ENCODE results near the gene XYLT1.
"Not testable (repeated sequence)": the region's sequence is repeated elsewhere in the genome, so short reads cannot be mapped to it uniquely, and the experiment has no call there.

The XYLT1 gene

DNA sequence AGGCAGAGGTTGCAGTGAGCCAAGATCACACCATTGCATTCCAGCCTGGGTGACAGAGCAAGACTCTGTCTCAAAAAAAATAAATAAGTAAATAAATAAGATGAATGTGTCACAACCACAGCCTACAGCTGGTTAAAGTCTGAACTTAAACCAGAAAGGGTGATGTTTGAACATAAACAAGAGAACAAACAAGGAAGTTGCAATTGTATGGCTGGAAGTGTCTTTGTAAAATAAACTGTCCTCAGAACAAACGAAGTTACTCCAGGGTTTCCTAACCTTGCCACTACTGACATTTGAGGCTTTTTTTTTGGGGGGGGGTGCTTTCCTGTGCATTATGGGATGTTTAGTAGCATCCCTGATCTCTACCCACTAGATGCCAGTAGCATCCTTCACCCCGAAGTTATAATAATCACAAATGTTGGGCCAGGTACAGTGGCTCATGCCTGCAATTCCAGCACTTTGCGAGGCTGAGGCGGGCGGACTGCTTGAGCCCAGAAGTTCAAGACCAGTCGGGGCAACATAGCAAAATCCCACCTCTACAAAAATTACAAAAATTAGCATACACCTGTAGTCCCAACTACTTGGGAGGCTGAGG, 119.2 kb downstream of the XYLT1 start:
- no peak for DNase-seq

DNA sequence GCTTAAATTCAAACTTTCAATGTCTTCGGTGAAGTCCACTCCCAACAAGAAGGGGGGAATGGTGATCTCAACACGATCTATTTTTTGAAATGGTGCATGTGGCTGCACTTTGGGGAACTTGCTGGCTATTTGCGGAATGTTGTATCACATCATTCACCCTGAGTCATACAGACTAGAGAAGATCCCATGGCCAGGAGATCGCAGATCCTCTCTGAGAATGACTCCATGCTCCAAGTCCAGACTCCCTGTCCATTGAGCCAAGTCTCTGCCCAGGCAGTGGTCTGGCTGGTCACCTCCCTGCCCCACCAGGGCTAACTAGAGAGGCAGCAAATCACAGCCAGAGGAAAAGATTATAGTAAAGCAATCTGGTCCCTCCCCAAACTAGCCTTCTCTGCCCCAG, 120.6 kb downstream of the XYLT1 start:
- no peak for DNase-seq

DNA sequence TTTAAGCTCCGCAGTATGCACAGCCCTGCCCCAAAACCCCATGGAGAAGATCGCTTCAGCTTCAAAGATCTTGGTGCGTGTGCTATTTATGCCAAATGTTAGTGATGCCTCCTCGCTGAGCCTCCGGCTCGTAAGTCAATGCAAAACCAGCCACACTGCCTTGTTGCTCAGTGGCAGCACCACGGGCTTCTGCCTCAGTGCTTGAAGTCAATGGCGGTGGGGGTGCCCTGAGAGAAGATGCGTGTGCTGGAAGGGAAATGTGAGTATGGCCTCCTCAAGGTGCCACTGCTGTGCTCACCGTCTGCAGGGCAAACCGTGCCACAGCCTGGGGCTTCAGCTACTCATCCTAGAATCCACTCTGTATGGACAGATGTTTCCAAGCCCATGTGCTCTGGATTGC, 121.9 kb downstream of the XYLT1 start:
- DNase-seq: no peak

DNA sequence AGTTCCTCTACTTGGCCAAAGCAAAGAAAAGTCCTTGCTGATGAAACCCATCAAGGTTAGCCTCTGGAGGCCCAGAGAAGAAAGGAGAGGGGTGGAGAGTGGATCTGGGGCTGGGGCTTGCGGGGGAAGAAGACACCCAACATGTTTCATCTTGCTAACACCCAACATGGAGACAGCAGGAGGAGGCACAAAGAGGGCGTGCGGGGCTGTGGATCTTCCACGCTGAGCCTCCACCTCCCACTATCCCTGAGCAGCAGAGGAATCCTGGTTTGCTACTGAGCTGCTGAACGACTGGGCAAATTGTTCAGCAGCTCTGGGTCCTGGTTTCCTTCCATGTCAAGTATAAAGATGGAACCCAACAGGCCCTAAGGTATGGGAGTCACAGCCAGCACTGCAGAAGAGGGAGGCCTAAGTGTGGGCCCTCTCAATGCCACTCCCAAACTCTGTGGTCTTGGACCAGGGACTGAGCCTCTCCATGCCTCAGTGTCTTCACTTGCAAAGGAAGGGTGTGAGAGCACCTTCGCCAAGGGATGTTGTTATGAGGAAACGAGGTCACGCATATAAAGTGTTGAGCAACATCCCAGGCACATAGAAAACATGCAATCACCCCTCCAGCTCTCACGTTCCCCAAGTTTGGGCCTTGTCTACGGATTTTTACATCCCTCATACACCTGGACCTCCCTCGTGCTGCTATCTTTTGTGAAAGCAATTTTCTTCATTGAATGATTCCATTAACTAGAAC, 122.5 kb downstream of the XYLT1 start:
- no peak for DNase-seq

DNA sequence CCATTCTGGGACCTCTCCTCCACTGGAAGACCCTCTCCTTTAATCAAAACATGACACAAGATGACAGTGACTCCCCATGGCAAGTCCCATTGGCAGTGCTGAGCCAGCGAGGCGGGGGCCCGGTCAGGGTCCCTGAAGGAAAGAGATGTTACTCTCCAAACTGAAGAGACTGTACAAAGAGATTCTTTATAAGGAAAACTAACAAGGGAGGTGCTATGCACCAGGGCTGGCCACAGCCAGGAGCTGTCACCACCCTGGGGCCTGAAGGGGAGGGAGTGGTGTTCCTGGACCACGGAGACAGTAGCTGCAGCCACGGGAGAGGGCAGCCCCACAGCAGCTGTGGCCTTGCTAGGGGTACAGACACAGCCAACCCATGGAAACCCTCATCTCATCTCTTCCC, 123.1 kb downstream of the XYLT1 start:
- no peak for DNase-seq

DNA sequence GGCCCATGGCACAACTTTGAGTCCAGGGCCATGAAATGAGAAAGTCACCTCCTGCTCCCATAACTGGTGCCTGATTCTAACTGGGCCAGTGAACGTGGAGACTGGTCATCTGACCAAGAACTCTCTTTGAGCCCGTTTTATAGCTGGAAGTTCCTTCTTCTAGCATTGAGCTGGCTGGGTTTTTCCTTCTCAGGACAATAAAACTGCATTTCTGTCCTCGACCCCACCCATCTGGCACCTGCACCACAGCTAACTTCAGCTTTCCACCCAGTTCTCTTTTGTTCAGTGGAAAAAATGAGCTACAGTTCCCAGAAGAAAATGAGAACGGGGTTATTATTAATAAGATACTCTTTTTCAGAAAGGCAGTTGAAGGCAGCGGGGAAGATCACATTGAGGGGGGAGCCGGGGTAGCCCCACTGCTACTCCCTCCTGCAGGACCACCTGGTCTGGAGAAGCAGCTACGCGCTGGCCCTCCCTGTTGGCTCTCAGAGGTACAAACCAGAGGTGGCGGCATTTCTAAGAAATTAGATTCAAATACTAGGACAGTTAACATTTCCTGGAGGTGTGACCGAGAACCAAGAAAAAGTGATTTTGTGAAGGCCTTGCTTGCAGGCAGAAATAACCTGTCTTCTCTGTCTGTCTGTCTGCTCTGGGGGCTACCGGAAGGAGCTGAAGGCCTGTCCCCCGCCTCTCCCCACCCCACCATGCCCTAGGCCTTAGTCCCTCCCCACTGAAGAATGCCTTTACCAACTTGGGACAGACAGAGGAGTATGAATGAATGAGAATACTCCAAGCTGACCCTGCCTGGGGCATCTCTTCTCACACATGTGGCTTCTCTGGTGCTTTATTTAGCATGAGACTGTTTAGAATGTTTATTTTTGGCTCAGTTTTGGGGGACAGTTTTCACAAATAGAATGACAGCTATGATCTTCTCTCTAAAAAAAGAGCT, 123.9 kb downstream of the XYLT1 start:
- no peak for DNase-seq

DNA sequence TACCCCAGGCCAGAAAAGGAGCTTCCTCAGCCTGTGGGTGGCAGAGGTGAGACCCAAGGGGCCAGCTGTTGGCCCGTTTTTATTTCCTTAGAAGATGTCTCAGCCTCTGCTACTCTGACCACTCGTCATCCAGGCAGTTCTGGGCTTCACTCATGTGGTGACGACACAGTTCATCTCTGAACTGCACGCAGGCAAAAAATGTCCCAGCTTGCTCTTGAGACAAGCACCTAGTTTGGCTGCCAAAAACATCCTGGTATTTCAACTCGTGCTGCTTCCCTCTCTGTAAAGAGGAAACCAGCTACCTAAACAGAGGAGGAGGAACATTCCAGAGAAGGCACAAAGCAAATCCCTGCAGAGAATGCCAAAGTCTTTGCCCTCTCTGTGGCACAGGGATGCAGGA, 125.7 kb downstream of the XYLT1 start:
- no peak for DNase-seq

DNA sequence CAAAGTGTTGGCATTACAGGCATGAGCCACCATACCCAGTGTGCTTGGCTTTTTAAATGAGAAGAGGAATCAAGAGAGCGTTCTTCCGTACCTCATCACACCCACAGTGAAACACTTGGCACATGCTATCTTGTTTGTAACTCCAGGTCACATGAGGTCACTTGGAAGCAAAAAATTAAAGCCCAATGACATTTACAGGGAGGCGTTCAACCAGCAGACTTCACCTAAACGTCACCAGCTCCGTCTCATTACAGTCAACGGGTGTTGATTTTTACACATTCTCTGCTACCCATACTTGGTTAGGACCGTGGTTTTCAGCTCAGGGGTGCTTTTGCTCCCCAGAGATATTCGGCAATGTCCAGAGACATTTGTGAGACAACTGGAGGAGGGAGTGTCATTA, 127.0 kb downstream of the XYLT1 start:
- DNase-seq: no peak

DNA sequence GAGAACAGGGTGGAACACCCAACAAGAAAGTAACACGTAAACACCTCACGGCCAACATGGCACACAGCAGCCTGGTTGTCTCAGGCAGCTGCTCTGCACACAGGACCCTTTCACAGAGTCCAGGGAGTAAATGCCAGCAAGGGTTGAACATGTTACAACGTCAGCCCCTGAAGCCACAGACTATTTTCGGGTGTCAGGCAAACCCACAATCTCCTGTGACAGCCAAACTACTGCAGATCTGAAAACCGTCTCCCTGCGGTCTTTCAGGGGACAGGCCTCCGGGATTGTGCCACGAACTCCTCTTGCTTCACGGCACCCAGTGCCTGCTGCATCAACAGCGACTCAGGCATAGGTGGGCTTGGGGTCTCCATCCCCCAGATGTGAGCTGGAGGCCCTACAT, 127.7 kb downstream of the XYLT1 start:
- no peak for DNase-seq

DNA sequence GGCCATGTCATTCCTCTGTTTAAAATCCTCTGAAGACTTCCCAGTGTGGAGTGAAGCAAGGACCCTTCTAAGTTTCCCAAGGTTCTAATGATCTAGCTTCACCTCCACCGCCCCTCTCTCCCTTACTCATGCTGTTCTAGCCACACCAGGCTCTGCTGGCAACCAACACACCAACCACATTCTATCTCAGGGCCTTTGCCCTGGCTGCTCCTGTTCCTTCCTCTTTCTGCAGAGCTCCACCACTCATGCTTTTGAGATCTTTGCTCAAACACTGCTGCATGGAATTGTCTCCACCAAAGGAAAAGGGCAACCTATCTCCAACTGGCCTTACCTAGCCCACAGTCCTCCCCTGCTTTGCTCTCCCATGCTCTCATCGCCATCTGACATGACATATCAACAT, 128.7 kb downstream of the XYLT1 start:
- DNase-seq: no peak

DNA sequence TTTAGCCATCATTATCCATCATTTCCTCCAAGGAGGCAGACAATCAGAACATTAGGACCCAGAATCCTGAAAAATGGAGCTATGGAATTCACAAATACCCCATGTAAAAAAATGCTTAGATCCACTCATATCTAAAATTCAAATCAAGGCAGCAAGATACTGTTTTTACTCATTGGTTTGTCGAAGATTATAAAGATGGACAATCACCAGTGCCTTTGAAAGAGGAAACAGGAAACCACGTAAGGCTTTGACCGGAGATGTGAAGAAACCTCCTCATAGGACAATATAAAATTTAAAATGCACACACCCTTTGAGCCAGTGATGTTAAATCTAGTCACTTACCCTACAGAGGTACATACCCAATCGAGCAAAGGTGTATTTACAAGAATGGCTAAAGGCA, 130.0 kb downstream of the XYLT1 start:
- no peak for DNase-seq

DNA sequence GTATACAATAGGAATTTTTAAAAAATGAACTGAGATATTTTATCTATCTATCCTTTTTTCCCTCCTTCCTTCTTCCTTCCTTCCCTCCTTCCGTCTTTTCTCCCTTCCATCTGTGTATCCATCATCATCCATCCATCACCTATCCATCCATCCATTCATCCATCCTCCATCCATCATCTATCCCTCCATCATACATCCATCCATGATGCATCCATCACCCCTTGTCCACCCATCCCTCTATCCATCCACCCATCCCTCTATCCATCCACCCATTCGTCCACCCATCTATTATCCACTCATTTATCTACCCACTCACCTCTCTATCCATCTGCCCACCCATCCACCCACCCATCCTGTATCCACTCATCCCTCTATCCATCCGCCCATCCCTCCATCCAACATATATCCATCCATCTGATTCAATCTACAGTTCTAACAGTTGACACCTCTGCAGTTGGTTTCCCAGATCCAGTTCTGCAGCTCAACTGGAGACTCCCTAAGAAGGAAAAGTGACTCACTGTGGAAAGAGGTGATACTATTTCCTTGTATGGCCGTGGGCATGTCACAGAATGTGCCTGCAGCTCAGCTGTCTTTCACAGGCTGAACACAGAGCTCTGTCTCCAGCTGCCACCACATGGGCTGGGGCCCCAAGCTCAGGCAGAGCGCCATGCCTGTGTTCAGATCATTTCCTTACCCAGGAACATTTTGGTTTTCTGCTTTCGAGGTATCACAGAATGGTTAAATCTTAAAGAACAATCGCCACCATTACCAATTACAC, 130.8 kb downstream of the XYLT1 start:
- DNase-seq: no peak

DNA sequence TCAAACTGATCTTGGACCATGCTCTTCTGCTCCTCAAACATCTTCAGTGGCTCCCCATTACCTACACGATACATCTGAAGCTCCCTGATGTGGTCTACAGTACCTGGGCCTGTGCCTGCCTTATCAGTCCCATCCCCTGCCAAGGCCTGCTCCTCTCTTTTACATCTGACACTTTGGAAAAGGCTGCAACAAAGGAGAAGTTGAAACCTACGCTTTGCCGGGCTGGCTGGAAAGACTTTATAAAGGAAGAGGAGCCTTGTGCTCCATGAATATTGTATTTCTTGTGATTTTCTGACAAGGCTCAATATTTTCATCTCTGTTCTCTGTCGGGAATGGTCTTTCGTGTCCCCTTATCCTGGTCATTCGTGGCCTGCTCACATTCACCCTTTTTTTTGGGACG, 132.5 kb downstream of the XYLT1 start:
- DNase-seq: no peak

DNA sequence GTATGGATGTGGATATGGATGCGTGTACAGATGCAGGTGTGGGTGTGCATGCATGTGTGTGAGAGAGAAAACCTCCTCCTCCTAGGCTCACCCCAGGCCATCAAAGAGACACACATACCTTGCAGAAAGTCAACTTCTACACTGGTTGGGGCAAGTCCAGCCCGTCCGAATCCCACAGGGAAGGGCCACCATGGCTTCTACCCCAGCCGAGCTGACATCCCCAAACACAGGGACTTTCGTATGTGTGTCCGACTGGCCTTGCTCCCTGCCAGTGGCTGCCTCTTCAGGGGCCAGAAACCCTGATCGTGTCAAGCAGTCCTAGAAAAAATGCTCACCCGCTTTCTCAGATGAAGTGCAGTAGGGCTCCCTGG, 134.2 kb downstream of the XYLT1 start:
- no peak for DNase-seq

DNA sequence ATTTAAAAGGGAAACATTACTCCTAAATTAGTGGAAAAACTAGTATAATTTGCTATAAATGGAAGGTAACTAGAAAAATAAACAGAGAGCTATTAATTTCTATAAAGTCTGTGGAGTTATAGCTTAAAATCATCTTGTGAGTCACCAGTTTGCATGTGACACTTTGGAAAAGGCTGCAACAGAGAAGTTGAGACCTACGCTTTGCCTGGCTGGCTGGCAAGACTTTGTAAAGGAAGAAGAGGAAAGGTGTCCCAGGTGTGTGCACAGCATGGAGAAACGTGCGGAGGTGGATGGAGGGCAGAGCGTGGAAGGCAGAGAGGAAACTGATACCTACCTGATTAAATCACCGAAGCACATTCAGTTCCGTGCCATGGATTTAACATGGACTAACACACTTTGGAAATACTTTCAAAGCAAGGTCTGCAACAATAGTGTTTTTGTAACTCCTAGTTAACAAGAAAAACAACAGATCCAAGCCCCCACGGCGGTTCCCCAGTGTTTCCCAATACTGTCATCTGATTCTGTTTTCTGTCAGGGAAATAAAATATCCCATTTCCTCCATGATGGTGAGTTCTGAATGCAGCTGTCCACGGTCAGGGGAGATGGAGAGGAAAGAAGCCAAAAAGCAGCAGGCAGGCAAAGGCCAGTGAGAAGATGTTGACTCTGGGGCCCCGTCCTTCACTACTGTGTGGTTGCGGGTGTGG, 134.8 kb downstream of the XYLT1 start:
- no peak for DNase-seq

DNA sequence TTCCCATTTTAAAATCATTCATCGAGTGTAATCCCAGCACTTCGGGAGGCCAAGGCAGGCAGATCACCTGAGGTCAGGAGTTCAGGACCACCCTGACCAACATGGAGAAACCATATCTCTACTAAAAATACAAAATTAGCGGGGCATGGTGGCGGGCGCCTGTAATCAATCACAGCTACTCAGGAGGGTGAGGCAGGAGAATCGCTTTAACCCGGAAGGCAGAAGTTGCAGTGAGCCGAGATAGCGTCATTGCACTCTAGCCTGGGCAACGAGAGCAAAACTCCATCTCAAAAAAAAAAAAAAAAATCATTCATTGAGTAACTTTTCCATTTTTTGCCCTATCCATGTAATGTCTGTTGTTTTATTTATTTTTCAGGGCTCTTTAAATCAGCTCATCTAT, 135.4 kb downstream of the XYLT1 start:
- DNase-seq: not testable (repeated sequence)

DNA sequence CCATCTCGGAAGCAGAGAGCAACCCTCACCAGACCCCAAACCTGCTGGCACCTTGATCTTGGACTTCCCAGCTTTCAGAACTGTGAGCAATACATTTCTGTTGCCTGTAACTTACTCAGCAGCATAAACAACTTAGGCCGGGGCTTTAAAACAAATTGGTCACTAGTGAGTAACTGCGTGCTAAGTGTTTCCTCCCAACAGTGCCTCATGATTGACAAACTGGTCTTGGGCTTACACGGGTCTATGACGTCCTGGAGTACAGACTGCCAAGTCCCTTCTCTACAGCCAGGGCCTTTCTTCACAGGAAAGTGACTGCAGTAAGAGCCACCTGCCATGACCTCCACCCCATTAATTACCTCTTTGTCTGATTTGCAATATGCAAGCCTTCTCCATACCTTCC, 136.7 kb downstream of the XYLT1 start:
- DNase-seq: no peak

DNA sequence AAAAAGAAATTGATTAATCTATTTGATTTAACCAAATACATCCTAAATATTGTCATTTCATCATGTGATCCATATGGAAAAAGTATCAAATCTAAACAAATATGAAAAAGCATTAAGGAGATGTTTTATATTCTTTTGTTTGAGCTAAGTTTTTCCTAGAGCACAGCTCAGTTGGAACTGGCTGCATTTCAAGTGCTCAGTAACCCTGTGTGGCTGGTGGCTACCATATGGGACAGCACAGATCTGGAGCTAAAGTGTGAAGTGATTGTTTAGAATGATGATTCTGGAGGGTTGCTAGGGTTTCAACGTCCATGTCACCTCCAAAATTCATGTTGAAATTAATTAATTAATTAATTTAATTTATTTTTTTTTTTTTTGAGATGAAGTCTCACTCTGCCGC, 137.5 kb downstream of the XYLT1 start:
- no peak for DNase-seq

DNA sequence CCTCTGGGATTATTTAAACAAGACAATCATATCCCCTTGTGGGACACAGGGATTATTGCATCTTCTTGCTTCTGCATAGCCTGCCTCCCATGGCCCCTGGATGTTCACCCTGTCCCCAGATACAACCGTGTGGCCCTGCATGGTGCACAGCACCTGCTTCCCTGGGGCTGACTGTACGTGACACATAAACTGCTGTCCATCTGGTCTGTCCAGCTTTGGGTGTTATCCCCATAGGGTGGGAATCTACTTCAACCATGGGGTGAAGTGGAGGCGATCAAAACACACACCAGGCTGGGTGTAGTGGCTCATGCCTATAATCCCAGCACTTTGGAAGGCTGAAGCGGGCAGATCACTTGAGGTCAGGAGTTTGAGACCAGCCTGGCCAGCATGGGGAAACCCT, 138.8 kb downstream of the XYLT1 start:
- no peak for DNase-seq

DNA sequence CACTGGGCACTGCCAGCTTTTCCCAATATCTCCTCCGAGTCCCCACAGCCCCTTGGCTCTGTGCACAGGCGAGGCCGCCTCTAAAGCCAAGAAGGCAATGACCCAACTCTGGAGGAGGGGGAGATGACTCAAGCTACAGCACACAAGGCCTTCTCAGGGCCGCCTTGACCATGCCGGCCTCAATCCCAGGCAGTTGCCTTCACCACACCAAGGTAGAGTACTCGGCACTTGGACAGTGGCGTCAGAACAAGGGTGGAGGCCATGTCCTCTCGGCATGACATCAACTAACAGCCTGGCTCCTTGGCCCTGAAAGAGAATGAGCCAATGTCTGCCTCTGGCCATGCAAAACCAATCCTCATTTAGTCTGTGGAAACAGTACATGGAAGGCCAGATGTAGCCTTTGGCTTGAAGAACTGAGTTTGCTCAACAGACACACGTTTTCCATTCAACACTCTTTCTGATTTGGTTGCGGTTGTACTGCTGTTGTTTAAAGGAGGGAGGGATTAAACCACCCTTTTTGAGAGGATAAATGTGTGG, 139.6 kb downstream of the XYLT1 start:
- no peak for DNase-seq

DNA sequence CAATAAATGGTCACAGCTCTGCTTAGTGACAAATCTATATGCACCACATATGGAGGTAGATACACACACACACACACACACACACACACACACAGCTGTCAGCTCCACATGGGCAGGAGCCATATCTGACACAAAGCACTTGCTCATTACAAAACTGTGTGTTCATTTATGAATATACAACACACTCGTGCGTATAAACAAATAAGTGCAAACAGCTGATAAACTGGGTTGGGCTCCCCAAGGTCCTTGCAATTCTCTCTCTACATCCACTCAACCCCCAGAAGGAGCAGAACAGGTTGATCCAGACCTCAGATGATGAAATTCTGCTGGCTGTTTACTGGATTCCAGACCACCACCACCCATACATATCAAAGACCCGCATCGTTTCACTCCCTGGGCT, 140.7 kb downstream of the XYLT1 start:
- no peak for DNase-seq

DNA sequence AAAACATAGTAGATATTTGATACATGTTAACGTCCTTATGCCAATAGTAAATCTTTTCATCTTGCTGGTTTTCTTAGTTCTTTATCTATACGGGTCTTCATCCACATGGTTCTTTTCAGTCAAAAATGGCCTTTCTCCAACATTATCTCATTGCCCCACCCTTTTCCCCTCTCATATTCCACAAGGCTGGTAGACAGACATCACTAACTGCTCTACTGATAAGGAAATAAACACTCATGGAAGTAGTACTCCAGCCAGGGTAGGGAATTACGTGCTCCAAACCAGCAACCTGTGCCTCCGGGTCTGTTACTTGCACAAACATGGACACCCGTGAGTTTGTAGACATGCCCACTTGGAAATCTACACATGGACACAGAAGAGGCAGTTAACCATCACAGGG, 141.4 kb downstream of the XYLT1 start:
- DNase-seq: no peak
